M059J (cell line): Measurements from ENCODE around the gene TMEM88. TPM values are rescaled to one million over a fixed set of nuclear protein-coding genes. Genes with fewer than 3 reads are reported as not detected.

Source experiments
- DNase-seq: peaks from one replicate; pipeline ENCODE4 v3.0.0-alpha.2; 2012; ENCODE audit warnings: low read depth
- total RNA-seq: library from RNA; depleted of rRNA; stranded (reverse); fragments of >200 nt; shearing (Covaris generic); gene quantifications from 2 replicates; pipeline ENCODE4 v1.2.3, GENCODE V29; 2014

TMEM88 gene
- total RNA-seq, 1 experiment from 2014 or later = 0.49 TPM

DNA sequence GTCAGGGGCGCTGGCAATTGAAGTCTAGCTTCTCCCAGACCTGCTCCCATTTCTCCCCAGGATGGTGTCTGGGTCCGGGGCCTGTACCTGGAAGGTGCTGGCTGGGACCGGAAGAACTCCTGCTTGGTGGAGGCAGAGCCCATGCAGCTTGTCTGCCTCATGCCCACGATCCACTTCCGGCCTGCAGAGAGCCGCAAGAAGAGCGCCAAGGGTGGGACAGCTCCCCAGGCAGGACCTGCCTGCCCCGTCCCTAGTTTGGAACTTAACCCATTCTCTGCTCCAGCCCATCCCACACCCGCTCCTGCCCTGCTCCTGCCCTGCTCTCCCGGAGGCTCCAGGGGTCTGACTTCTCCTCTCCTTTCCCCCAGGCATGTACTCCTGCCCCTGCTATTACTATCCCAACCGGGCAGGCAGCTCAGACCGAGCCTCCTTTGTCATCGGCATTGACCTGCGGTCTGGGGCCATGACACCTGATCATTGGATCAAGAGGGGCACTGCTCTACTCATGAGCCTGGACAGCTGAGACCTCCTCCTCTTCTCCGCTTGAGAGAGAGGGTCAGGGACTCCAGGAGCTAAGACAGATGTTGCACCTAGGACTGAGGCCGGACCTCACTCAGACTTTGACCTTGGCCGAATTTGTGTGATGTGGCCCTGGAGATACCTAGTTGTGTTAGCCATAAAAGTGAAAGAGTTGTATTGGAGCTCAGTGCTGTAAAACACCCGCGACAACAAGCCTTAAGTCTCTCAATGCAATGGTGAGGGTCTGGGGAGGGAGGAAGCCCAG lies 21.7 kb upstream of the TMEM88 start:
- no peak for DNase-seq

GRCh38 chr17:7833795-7834541 lies 20.9 kb upstream of the TMEM88 start, which contains the start of gene KDM6B:
TSS of gene KDM6B (plus strand) at chr17:7834217. CDS start at chr17:7845555, 11,338 bp downstream.
- DNase-seq = peak; percentile 88

GRCh38 chr17:7834542-7834956 lies 20.3 kb upstream of the TMEM88 start:
- peak; percentile 83 for DNase-seq

DNA sequence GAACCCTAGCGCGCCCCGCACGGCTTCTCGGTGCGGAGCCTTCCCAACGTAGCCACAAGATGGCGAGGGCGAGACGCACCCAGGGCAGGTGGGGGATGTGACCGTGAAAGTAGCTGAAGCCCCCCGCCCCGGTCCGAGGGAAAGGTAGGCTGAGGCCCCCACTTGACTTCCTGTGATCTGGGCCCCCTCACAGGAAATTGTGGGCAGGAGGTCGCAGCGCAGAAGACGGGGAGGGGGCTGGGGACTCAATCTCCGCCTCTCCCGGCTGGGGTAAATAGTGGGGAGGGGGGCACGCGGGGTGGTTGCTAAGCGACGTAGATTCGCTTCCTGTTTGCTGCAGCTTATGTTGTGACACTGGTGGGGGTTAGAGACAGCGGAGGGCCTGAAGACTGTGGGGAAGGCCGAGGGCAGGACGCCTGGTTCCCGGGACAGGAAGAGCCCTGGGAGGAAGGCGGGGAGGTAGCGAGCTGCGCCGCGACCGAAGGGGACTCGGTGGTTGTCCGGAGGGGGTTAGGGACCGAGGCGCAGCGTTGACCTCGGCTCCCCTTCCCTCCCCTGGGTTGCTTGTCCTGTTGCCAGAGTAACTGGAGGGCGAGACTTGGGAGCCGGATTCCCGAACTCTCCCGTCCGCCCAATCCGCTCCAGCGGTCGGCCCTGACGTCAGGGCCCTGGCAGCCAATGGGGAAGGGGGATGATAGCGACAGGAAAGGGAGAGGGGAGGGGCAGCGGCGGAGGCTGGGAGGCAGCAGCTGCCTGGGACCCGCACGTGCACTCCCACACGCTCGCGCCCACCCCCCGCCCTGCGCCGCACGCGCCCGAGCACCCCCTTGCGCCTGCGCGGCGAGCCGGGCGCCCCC lies 19.7 kb upstream of the TMEM88 start:
- DNase-seq = peak; percentile 98

DNA sequence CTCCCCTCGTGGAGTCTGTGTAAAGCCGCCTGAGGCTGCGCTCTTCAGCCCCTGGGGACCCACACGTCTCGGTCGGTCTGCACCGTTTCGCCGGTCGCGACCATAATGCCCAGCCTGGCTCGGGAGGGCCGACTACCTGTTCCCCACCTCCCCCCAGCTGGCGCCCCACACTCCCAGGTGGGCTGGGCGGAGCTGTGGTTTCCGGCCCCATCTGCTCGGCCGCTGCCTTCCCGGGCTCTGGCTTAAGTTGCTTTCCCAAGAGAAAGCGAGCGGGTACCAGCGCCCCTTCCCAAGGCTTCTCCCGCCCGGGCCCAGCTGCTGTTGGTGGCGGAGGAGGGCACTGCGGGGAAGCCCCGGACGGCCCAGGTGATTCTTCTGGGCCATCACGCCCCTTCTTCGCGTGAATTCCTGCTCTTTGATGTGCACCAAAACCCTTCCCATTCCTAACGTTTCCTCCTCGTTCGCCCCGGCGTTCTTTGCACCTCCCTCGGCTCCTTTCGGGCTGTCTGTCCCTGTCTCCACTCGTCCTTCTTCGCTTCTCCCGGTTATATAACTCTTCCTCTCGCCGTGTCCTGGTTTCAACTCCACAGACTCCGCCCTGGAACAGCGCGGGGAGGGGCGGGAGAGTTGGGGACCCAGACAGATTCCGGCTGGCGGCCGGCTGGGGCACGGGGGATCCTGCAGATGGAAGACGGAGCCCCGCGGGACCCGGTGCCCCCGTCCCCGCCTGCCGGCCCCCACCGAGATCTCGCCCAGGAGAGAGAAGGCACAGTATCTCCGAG lies 18.9 kb upstream of the TMEM88 start:
- DNase-seq = peak; percentile 83

DNA sequence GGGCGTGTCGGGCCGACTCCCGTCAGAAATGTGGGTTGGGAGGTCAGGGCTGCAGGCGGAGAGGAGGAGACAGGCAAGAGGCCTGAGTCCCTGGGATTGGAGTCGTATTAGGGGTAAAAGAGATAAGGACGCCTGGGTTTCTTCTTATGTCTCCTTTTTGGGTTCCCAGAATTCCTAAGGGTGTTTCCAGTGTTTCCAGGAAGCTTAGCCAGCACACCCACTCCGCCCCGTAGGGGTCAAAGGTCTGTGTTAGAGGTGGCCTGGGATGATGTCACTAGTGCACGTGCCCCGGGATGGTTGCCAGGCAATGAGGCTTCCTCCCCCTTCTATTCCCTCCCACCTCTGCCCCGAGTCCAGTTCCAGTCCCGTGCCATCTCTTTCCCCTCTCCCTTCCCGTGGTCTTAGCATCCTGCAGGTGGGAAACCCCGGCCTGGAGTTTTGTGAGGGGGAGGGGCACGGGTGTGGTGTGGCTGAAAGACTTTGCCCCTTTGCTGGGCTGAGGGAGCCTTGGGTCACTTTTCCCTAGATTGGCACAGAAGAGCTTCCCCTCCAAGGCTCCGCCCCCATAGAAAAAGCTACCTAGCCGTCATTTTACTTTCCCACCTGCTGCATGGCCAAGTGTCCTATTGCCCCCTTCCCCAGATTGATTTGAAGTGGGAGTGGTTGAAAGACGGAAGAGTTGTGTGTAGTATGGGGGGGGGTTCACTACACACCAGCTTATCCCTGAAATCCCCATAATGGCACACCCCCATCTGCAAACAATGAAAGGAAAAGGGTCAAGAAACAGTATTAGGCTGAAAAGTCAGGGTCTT lies 18.1 kb upstream of the TMEM88 start:
- peak; percentile 96 for DNase-seq

DNA sequence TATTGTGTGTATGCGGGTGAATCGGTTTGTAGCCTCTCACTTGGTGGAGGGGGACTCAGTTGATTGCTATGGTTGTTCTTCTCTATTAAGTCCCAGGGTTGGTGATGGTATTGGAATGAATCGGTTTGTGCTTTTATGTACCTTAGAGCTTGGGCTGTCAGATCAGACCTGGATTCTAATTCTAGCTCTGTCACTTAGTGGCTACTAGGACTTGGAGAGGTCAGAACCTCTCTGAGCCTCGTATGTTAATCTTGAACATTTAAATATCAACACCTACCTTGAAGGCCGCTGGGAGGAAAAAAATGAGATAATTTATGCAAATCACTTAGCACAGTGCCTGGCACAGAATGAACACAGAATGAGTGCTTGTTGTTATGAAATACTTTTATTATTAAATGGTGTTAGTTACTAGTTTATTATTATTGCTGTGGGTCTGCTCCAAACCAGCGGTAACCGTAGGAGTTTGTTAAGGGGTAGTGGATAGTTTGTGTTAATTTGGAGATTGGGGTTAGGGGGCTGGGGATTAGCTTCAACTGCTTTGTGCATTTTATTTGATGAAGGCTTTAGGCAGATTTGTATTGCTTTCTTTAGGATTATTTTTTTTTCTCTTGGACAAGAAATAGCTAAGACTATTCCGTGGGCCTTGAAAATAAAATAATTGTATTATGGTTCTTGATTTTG lies 17.3 kb upstream of the TMEM88 start:
- DNase-seq = no peak

GRCh38 chr17:7838090-7839075 lies 16.5 kb upstream of the TMEM88 start:
- DNase-seq = peak; percentile 60

DNA sequence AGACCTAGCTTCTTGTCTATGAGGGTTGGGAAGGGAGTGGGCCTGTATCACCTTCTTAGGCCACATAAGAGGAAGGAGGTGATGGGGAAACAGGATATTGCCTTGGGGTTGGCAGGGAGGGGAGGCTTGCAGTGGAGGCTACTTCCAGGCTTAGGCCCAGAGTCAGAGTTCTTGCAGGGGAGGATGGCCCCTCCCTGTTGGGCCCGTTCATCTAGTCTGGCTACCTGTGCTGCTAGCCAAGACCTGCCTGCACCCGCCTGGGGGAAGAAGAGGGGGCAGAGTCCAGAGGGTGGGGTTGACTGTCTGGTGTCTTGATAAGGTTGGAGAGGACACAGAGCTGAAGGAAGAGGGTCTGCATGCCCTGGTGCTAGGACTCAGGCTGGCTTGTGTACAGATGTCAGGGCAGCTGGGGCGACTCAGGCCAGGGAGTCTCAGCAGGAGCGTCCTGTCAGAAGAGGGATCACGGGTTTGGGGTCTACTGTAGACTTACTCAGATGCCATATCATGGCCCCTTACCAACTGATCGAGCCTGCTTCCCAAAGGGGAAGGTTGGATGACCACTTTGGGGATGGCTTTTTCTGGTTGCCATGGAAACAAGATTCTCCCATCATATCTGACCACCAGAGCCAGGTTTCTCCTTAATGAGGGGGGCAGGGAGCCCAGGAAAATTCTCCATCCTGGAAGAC lies 15.5 kb upstream of the TMEM88 start:
- no peak for DNase-seq

GRCh38 chr17:7839876-7840261 lies 15.0 kb upstream of the TMEM88 start:
- DNase-seq = peak; percentile 32

- no peak for DNase-seq
Observed at GRCh38 chr17:7840441-7840840, 14.4 kb upstream of the TMEM88 start.

- DNase-seq = no peak
Observed at GRCh38 chr17:7840875-7841274, 14.0 kb upstream of the TMEM88 start.

DNA sequence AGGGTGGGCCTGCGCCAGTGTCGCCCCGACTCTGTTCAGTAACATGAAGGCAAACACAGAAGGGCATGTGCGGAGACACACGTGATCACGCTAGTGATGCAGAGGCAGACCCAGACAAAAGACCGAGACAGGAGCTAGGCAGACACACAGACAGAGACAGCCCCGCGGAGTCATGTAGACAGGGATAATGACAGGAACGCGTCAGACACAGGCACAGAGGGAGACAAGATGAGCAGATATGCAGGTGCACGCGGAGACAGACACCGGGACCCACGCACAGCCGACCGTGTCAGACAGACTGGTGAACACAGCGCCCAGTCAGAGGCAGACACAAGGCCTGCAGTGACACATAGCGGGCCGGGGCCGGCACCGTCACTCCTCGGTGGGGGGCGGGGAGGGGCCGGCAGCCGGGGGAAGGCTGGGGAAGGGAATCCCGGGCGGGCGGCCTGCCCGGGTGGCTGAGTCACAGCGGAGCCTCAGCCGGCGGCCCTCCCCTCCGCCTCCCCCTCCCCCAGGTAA lies 13.4 kb upstream of the TMEM88 start:
- peak; percentile 89 for DNase-seq

GRCh38 chr17:7841915-7842379 lies 12.9 kb upstream of the TMEM88 start:
- DNase-seq = peak; percentile 77

- DNase-seq = peak; percentile 92
Observed at GRCh38 chr17:7842380-7843256, 12.2 kb upstream of the TMEM88 start.

- DNase-seq = no peak
Observed at GRCh38 chr17:7843257-7843535, 11.7 kb upstream of the TMEM88 start.
